Endothelial cell of umbilical vein (primary cell): Measurements from ENCODE around the gene DEUP1. TPM values are rescaled to one million over a fixed set of nuclear protein-coding genes. Genes with fewer than 3 reads are reported as not detected.

ENCODE experiments used
- BruUV-seq: library from RNA; stranded (reverse); fragments of 400-500 nt; replicated peaks from 2 replicates; lab custom pipeline; 2021; lab: Mats Ljungman, UMichigan
- CTCF ChIA-PET: fragments of 300-600, 350-600 bp; sonication (Branson Sonifier 250); formaldehyde crosslinking; loops from one replicate; lab custom pipeline; 2021; ENCODE audit warnings: antibody characterized with exemption, inconsistent platforms; lab: Charles Lee
- POLR2A ChIA-PET: fragments of 300-600, 350-600 bp; sonication (Branson Sonifier 250); formaldehyde crosslinking; loops from one replicate; lab custom pipeline; 2021; ENCODE audit warnings: antibody characterized with exemption, inconsistent platforms; lab: Charles Lee
- DNase-seq: peaks from one replicate; pipeline ENCODE4 v3.0.0-alpha.2; 2011; ENCODE audit warnings: low read depth, low spot score
- FAIRE-seq: peaks from 2 replicates; lab custom pipeline; 2011; peaks lifted over from hg19 to GRCh38; lab: Jason Lieb, UNC
- H2AFZ ChIP-seq: 2 replicates; pipeline ENCODE4 v1.6.0; 2012; ENCODE audit warnings: low read depth, low read length, control low read depth, inconsistent platforms
- H3K27ac ChIP-seq: 2 replicates; pipeline ENCODE4 v1.5.1; 2011; ENCODE audit warnings: low read depth, mild to moderate bottlenecking, control low read depth, low read length, moderate library complexity; ENCODE audit not compliant: insufficient read depth
- H3K27me3 ChIP-seq, 2 experiments: 2 replicates each; pipeline versions ENCODE4 v1.6.0 to v1.6.1; 2011; ENCODE audit warnings: low read length in 2 of 2, mixed read lengths in 1 of 2; ENCODE audit not compliant: control insufficient read depth in 2 of 2, insufficient read depth in 2 of 2
- H3K36me3 ChIP-seq, 2 experiments: 2 replicates in 1 of 2; 3 replicates in 1 of 2; pipeline ENCODE4 v1.5.1; 2011; ENCODE audit warnings: low read length in 2 of 2, mild to moderate bottlenecking in 1 of 2, moderate library complexity in 1 of 2; ENCODE audit not compliant: control insufficient read depth in 2 of 2, insufficient read depth in 2 of 2; ENCODE audit errors: extremely low read depth in 1 of 2
- H3K4me1 ChIP-seq: 3 replicates; pipeline ENCODE4 v1.5.1; 2011; ENCODE audit warnings: mild to moderate bottlenecking, low read length; ENCODE audit not compliant: control insufficient read depth, insufficient read depth; ENCODE audit errors: extremely low read depth
- H3K4me2 ChIP-seq: 2 replicates; pipeline ENCODE4 v1.6.1; 2011; ENCODE audit warnings: low read length, control low read depth, mixed read lengths; ENCODE audit not compliant: insufficient read depth
- H3K4me3 ChIP-seq, 3 experiments: fragments of 200-600 bp in 1 of 3; sonication (generic), shearing (Covaris generic) in 1 of 3; replicated peaks in 1 of 3; 2 replicates each; pipeline ENCODE4 v1.5.1; 2011 to 2016; ENCODE audit warnings: control low read depth in 3 of 3, low read length in 3 of 3, mild to moderate bottlenecking in 2 of 3, inconsistent platforms in 1 of 3, low read depth in 1 of 3, moderate library complexity in 1 of 3; ENCODE audit not compliant: insufficient read depth in 1 of 3
- H3K79me2 ChIP-seq: 2 replicates; pipeline ENCODE4 v1.6.0; 2012; ENCODE audit warnings: low read length, inconsistent platforms; ENCODE audit not compliant: control insufficient read depth, insufficient read depth
- H3K9ac ChIP-seq: replicated peaks from 2 replicates; pipeline ENCODE3; 2011; ENCODE audit warnings: low read length, control low read depth; ENCODE audit not compliant: insufficient read depth; ENCODE audit errors: extremely low read depth
- H3K9me1 ChIP-seq: replicated peaks from 3 replicates; pipeline ENCODE4 v1.6.0; 2011; ENCODE audit warnings: mild to moderate bottlenecking, low read length; ENCODE audit not compliant: control insufficient read depth, insufficient read depth; ENCODE audit errors: extremely low read depth
- H3K9me3 ChIP-seq: replicated peaks from 2 replicates; pipeline ENCODE4 v1.5.1; 2012; ENCODE audit warnings: low read length, inconsistent platforms; ENCODE audit not compliant: control insufficient read depth, insufficient read depth
- H4K20me1 ChIP-seq: replicated peaks from 2 replicates; pipeline ENCODE3; 2011; ENCODE audit warnings: mild to moderate bottlenecking, low read length; ENCODE audit not compliant: control insufficient read depth, insufficient read depth; ENCODE audit errors: extremely low read depth
- CTCF ChIP-seq, 2 donors: IDR thresholded peaks; 1 replicate in 1 of 2; 2 replicates in 1 of 2; pipeline ENCODE4 v1.5.1; 2011; ENCODE audit warnings: low read length in 2 of 2, mild to moderate bottlenecking in 2 of 2, moderate library complexity in 2 of 2, control low read depth in 1 of 2, inconsistent platforms in 1 of 2, low read depth in 1 of 2; ENCODE audit not compliant: insufficient read depth in 1 of 2; ENCODE audit errors: extremely low read depth in 1 of 2
- EZH2 ChIP-seq: IDR thresholded peaks from 2 replicates; pipeline ENCODE4 v1.6.1; 2012; ENCODE audit warnings: borderline replicate concordance, low read depth, mild to moderate bottlenecking, moderate library complexity, low read length, inconsistent platforms; ENCODE audit not compliant: severe bottlenecking
- FOS ChIP-seq: IDR thresholded peaks from 2 replicates; pipeline ENCODE4 v1.6.1; 2011; ENCODE audit warnings: mild to moderate bottlenecking, low read length, moderate library complexity, borderline replicate concordance; ENCODE audit not compliant: insufficient read depth
- GATA2 ChIP-seq: IDR thresholded peaks from 2 replicates; pipeline ENCODE4 v1.7.0; 2011; ENCODE audit warnings: low read depth, mild to moderate bottlenecking, moderate library complexity, mixed read lengths, low read length; ENCODE audit not compliant: insufficient read length, insufficient read depth
- JUN ChIP-seq: IDR thresholded peaks from 2 replicates; pipeline ENCODE4 v1.6.1; 2011; ENCODE audit warnings: borderline replicate concordance, low read depth; ENCODE audit not compliant: insufficient read length, insufficient read depth
- MAX ChIP-seq: IDR thresholded peaks from 2 replicates; pipeline ENCODE4 v1.6.1; 2011; ENCODE audit not compliant: insufficient read depth, insufficient read length
- MYC ChIP-seq: IDR thresholded peaks from one replicate; pipeline ENCODE4 v1.6.1; 2011; ENCODE audit warnings: mild to moderate bottlenecking, low read depth, low read length
- POLR2A ChIP-seq: IDR thresholded peaks from 2 replicates; pipeline ENCODE4 v1.6.1; 2012; ENCODE audit warnings: low read depth, mild to moderate bottlenecking, control low read depth, low read length
- POLR2AphosphoS5 ChIP-seq: IDR thresholded peaks from 2 replicates; pipeline ENCODE4 v1.6.1; 2012; ENCODE audit warnings: low read depth, mild to moderate bottlenecking, control low read depth, low read length, moderate library complexity; ENCODE audit not compliant: insufficient read depth
- dilution Hi-C: fragments of 300-500 bp; cut with MboI; formaldehyde crosslinking; loops from one replicate; pipeline ENCODE4 v1.15.0; 2019; ENCODE audit warnings: low sequenced_read_pairs; ENCODE audit not compliant: extremely low pct_ligation_motif_present
- intact Hi-C: fragments of 100-400 bp; cut with micrococcal nuclease; formaldehyde crosslinking; loops from one replicate; pipeline ENCODE4 v1.10.0; 2022
- polyA plus RNA-seq, 4 experiments: library from polyadenylated mRNA; depleted of rRNA in 3 of 4; stranded (reverse) in 3 of 4; unstranded in 1 of 4; fragments of >200 nt; gene quantifications; 2 replicates each; pipeline versions ENCODE4 v1.2.1 to v1.2.3, GENCODE V29; 2011 to 2012; ENCODE audit warnings: missing spikeins in 1 of 4
- total RNA-seq: library from RNA; stranded (reverse); gene quantifications from 2 replicates; pipeline ENCODE4 v1.2.3, GENCODE V29; 2021

Gene DEUP1
- total and polyA plus RNA-seq, 2 donors (not counting 3 experiments of a cell fraction or from before 2014, with no cell fraction given): not detected

GRCh38 chr11:93481696-93482095, 151.2 kb downstream of the DEUP1 start:
- CTCF ChIA-PET: no interaction called here

More at GRCh38 chr11:93481696-93482095, 151.2 kb downstream of the DEUP1 start:
- no peak overlapping the region for H2AFZ ChIP-seq
- no peaks in the 10 kb centered on the region for H4K20me1 ChIP-seq
- H3K9me3 ChIP-seq: no peaks in the 10 kb centered on the region
- H3K79me2 ChIP-seq: no peaks in the 10 kb centered on the region
- BruUV-seq: no TSS peak
- H3K27ac ChIP-seq: no peak overlapping the region
- no peaks in the 10 kb centered on the region for H3K27me3 ChIP-seq
- TF ChIP-seq MYC: no peak
- no peak for TF ChIP-seq EZH2
- no peak for TF ChIP-seq POLR2A
- TF ChIP-seq GATA2: no peak
- no peak for TF ChIP-seq FOS
- no peak for TF ChIP-seq MAX
- no peak for TF ChIP-seq POLR2AphosphoS5
- no peak for TF ChIP-seq CTCF (IDR thresholded peaks at IDR 0.05; ENCODE audit: extremely low read depth in 1 of 2, insufficient read depth in 1 of 2, low read depth in 1 of 2, low read length in 2 of 2)
- TF ChIP-seq JUN: no peak
- no peak overlapping the region for H3K4me2 ChIP-seq
- POLR2A ChIA-PET: no interaction called here
- DNase-seq (no peak), FAIRE-seq (no peak)
- no peaks in the 10 kb centered on the region for H3K4me1 ChIP-seq
- no peaks in the 10 kb centered on the region for H3K9me1 ChIP-seq
- dilution Hi-C loops (no loop called here), intact Hi-C loops (no loop called here)
- no peak overlapping the region for H3K4me3 ChIP-seq
- H3K9ac ChIP-seq: no peak overlapping the region
- no peaks in the 10 kb centered on the region for H3K36me3 ChIP-seq
